Keratinocyte (primary cell): ENCODE results near the gene FAF2. TPM values are rescaled to one million over a fixed set of nuclear protein-coding genes. Genes with fewer than 3 reads are reported as not detected.

Experiments
- DNase-seq: peaks from one replicate; pipeline ENCODE4 v3.0.0-alpha.2; 2011; ENCODE audit warnings: low read depth, missing footprints, low spot score
- FAIRE-seq: peaks from 2 replicates; lab custom pipeline; 2011; peaks lifted over from hg19 to GRCh38; lab: Jason Lieb, UNC
- H2AFZ ChIP-seq: 2 replicates; pipeline ENCODE4 v1.6.0; 2012; ENCODE audit warnings: low read length, control low read depth, inconsistent platforms; ENCODE audit not compliant: control insufficient read depth
- H3K27ac ChIP-seq: 2 replicates; pipeline ENCODE4 v1.5.1; 2011; ENCODE audit warnings: low read length; ENCODE audit not compliant: control insufficient read depth, insufficient read depth
- H3K27me3 ChIP-seq: 3 replicates; pipeline ENCODE4 v1.6.0; 2011; ENCODE audit warnings: low read length; ENCODE audit not compliant: control insufficient read depth, insufficient read depth; ENCODE audit errors: extremely low read depth
- H3K36me3 ChIP-seq, 2 experiments: 2 replicates in 1 of 2; 3 replicates in 1 of 2; pipeline ENCODE4 v1.5.1; 2011; ENCODE audit warnings: low read length in 2 of 2, mild to moderate bottlenecking in 1 of 2; ENCODE audit not compliant: control insufficient read depth in 2 of 2, insufficient read depth in 2 of 2; ENCODE audit errors: extremely low read depth in 1 of 2
- H3K4me1 ChIP-seq: 3 replicates; pipeline ENCODE4 v1.5.1; 2011; ENCODE audit warnings: low read length; ENCODE audit not compliant: control insufficient read depth, insufficient read depth; ENCODE audit errors: extremely low read depth
- H3K4me2 ChIP-seq: 3 replicates; pipeline ENCODE4 v1.6.0; 2011; ENCODE audit warnings: low read depth, low read length; ENCODE audit not compliant: control insufficient read depth, insufficient read depth; ENCODE audit errors: extremely low read depth
- H3K4me3 ChIP-seq, 3 experiments: fragments of 200-600 bp in 1 of 3; sonication (generic) in 1 of 3; 2 replicates in 2 of 3; 3 replicates in 1 of 3; pipeline ENCODE4 v1.5.1; 2011 to 2016; ENCODE audit warnings: low read length in 3 of 3, mild to moderate bottlenecking in 3 of 3, control low read depth in 2 of 3, inconsistent platforms in 1 of 3, low read depth in 1 of 3, mixed read lengths in 1 of 3, mixed run types in 1 of 3, moderate library complexity in 1 of 3; ENCODE audit not compliant: control insufficient read depth in 2 of 3, insufficient read depth in 2 of 3; ENCODE audit errors: extremely low read depth in 1 of 3
- H3K79me2 ChIP-seq: 2 replicates; pipeline ENCODE4 v1.6.0; 2012; ENCODE audit warnings: low read length; ENCODE audit not compliant: control insufficient read depth, insufficient read depth
- H3K9ac ChIP-seq: 3 replicates; pipeline ENCODE4 v1.6.0; 2011; ENCODE audit warnings: low read length; ENCODE audit not compliant: control insufficient read depth, insufficient read depth; ENCODE audit errors: extremely low read depth
- H3K9me1 ChIP-seq: 3 replicates; pipeline ENCODE4 v1.6.0; 2011; ENCODE audit warnings: low read length; ENCODE audit not compliant: control insufficient read depth, insufficient read depth; ENCODE audit errors: extremely low read depth
- H3K9me3 ChIP-seq: 2 replicates; pipeline ENCODE4 v1.5.1; 2012; ENCODE audit warnings: low read depth, low read length; ENCODE audit not compliant: control insufficient read depth
- H4K20me1 ChIP-seq: 3 replicates; pipeline ENCODE4 v1.6.0; 2011; ENCODE audit warnings: low read length; ENCODE audit not compliant: control insufficient read depth, insufficient read depth; ENCODE audit errors: extremely low read depth
- EZH2 ChIP-seq: IDR thresholded peaks from one replicate; pipeline ENCODE4 v1.6.1; 2012; ENCODE audit warnings: inconsistent platforms, mild to moderate bottlenecking, low read length, moderate library complexity
- dilution Hi-C: fragments of 300-500 bp; cut with MboI; formaldehyde crosslinking; loops from one replicate; pipeline ENCODE4 v1.7.0; 2020; ENCODE audit warnings: low sequenced_read_pairs; ENCODE audit not compliant: extremely low pct_ligation_motif_present
- polyA plus RNA-seq, 5 experiments: library from polyadenylated mRNA; depleted of rRNA in 3 of 5; stranded (reverse) in 3 of 5; stranded (forward) in 1 of 5; unstranded in 1 of 5; fragments of >200 nt; gene quantifications; 1 replicate in 1 of 5; 2 replicates in 3 of 5; 3 replicates in 1 of 5; pipeline versions ENCODE4 v1.2.1 to v1.2.3, GENCODE V29; 2011 to 2012; ENCODE audit warnings: missing spikeins in 2 of 5, low read depth in 1 of 5, low replicate concordance in 1 of 5
- TF ChIP-seq, protein P1 (sequence below), 3 experiments: IDR thresholded peaks in 1 of 3; conservative IDR thresholded peaks in 1 of 3; optimal IDR thresholded peaks in 1 of 3; 2 replicates in 2 of 3; 3 replicates in 1 of 3; pipeline versions ENCODE3 to v1.5.1; 2011; ENCODE audit warnings: low read length in 3 of 3, mild to moderate bottlenecking in 3 of 3, moderate library complexity in 2 of 3, control low read depth in 1 of 3, inconsistent platforms in 1 of 3; ENCODE audit not compliant: insufficient read depth in 2 of 3; ENCODE audit errors: extremely low read depth in 1 of 3

Gene FAF2
- polyA plus RNA-seq, 1 donor (not counting 4 experiments of a cell fraction or from before 2014, with no cell fraction given) = 52.9 TPM

DNA sequence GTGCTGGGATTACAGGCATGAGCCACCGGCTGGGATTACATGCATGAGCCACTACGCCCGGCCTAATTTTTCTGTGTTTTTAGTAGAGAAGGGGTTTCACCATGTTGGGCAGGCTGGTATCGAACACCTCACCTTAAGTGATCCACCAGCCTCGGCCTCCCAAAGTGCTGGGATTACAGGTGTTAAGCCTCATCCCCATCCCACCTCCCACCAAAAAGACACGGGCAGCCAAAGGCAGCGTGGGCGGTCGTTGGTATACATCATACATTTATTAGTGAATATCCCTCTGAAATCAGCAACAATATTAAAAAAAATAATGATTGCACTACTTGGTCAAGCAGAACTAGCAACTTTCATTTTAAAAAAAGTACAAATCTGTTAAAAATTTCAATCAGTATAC is 78.3 kb downstream of the FAF2 start:
- Histone ChIP-seq H3K27ac (no peak overlapping the region), H4K20me1 (no peaks in the 10 kb centered on the region), H3K27me3 (no peaks in the 10 kb centered on the region), H3K4me1 (peaks cover 11% of the 10 kb centered on the region), H3K9ac (no peak overlapping the region), H3K9me1 (peaks cover 3% of the 10 kb centered on the region), H3K36me3 (peaks cover 18 to 28% of the 10 kb centered on the region in 2 experiments), H3K4me3 (no peak overlapping the region), H3K4me2 (no peak overlapping the region), H2AFZ (no peak overlapping the region), H3K9me3 (no peaks in the 10 kb centered on the region), H3K79me2 (no peaks in the 10 kb centered on the region)
- TF ChIP-seq EZH2 = no peak
- TF ChIP-seq, protein P1, sequence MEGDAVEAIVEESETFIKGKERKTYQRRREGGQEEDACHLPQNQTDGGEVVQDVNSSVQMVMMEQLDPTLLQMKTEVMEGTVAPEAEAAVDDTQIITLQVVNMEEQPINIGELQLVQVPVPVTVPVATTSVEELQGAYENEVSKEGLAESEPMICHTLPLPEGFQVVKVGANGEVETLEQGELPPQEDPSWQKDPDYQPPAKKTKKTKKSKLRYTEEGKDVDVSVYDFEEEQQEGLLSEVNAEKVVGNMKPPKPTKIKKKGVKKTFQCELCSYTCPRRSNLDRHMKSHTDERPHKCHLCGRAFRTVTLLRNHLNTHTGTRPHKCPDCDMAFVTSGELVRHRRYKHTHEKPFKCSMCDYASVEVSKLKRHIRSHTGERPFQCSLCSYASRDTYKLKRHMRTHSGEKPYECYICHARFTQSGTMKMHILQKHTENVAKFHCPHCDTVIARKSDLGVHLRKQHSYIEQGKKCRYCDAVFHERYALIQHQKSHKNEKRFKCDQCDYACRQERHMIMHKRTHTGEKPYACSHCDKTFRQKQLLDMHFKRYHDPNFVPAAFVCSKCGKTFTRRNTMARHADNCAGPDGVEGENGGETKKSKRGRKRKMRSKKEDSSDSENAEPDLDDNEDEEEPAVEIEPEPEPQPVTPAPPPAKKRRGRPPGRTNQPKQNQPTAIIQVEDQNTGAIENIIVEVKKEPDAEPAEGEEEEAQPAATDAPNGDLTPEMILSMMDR (optimal IDR thresholded peaks at IDR 0.05 in 1 of 3, IDR thresholded peaks at IDR 0.05 in 1 of 3, conservative IDR thresholded peaks at IDR 0.05 in 1 of 3; ENCODE audit: extremely low read depth in 1 of 3, insufficient read depth in 2 of 3, low read length in 3 of 3) = no peak
- dilution Hi-C loops = no loop called here
- DNase-seq = no peak
- no peak for FAIRE-seq

DNA sequence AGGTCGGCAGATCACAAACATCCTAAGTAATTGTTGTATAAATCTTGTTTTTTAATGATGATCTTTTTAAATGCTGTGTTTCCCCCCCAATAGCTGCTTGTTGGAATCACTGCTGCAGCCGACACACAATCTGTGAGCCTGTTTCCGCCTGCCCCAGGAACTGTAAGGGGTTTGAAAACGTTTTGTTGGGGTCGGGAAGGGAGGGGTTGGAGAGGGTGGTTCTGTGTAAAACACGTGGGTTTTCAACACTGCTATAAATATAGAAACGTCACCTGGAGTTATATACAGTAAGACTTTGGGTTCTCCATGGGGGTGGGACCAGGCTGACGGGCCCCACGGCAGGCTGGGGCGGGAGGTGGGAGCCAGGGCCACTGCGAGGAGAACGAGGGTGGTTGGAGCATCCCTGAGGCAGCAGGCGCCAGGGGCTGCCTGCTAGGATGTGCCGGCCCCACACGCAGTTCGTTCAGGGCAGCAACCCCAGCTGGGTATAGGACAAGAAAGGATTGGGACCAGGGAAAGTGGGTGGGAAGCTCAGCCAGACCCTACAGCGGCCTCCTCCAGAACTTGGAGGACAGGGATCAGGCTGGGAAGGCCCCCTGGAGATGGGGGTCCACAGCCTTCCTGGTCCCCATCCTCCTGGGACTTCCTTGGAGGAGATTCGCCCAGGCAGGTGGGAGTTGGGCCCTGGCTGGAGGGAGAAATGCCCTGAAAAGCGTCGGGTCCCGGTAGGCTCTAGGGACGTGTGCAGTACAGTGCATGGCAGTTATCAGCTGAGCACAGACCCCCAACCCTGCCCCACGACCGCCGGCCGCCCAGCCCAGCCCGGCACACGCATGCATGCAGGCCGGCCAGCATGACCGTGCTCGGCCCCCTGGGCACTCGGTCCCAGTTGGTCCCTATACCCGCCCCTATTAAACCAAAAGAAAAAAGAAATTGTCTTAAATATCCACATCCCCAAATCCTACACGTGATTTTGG is 79.3 kb downstream of the FAF2 start:
- DNase-seq (no peak), FAIRE-seq (no peak)
- Histone ChIP-seq H2AFZ (no peak overlapping the region), H3K27ac (no peak overlapping the region), H3K4me2 (no peak overlapping the region), H3K4me3 (no peak overlapping the region), H3K9me1 (peaks cover 3% of the 10 kb centered on the region), H3K36me3 (peaks cover 18 to 35% of the 10 kb centered on the region in 2 experiments), H3K79me2 (no peaks in the 10 kb centered on the region), H3K27me3 (no peaks in the 10 kb centered on the region), H4K20me1 (no peaks in the 10 kb centered on the region), H3K9ac (no peak overlapping the region), H3K9me3 (no peaks in the 10 kb centered on the region), H3K4me1 (peaks cover 11% of the 10 kb centered on the region)
- dilution Hi-C loops = no loop called here
- TF ChIP-seq, protein P1 (optimal IDR thresholded peaks at IDR 0.05 in 1 of 3, IDR thresholded peaks at IDR 0.05 in 1 of 3, conservative IDR thresholded peaks at IDR 0.05 in 1 of 3; ENCODE audit: extremely low read depth in 1 of 3, insufficient read depth in 2 of 3, low read length in 3 of 3) = no peak
- no peak for TF ChIP-seq EZH2
